Glutamatergic neuron (in vitro differentiated cells): ENCODE measurements around the gene BPHL. TPM values are rescaled to one million over a fixed set of nuclear protein-coding genes. Genes with fewer than 3 reads are reported as not detected.

Experiments used
- DNase-seq: peaks from one replicate; pipeline ENCODE4 v3.0.0; 2022
- H3K27ac Mint-ChIP-seq: one replicate; pipeline ENCODE4 v1.8.0; 2020; ENCODE audit warnings: mild to moderate bottlenecking, mixed read lengths, inconsistent platforms; ENCODE audit not compliant: unreplicated experiment
- H3K27me3 Mint-ChIP-seq: one replicate; pipeline ENCODE4 v1.8.0; 2020; ENCODE audit warnings: mild to moderate bottlenecking, moderate library complexity, mixed read lengths, inconsistent platforms; ENCODE audit not compliant: unreplicated experiment
- H3K36me3 Mint-ChIP-seq: one replicate; pipeline ENCODE4 v1.8.0; 2020; ENCODE audit warnings: mild to moderate bottlenecking, mixed read lengths, inconsistent platforms; ENCODE audit not compliant: unreplicated experiment
- H3K4me1 Mint-ChIP-seq: one replicate; pipeline ENCODE4 v1.8.0; 2020; ENCODE audit warnings: mild to moderate bottlenecking, low read depth, mixed read lengths, inconsistent platforms; ENCODE audit not compliant: unreplicated experiment
- H3K4me3 Mint-ChIP-seq: one replicate; pipeline ENCODE4 v1.8.0; 2020; ENCODE audit warnings: mild to moderate bottlenecking, mixed read lengths, inconsistent platforms; ENCODE audit not compliant: unreplicated experiment
- H3K9me3 Mint-ChIP-seq: one replicate; pipeline ENCODE4 v1.8.0; 2020; ENCODE audit warnings: mild to moderate bottlenecking, moderate library complexity, mixed read lengths, inconsistent platforms; ENCODE audit not compliant: unreplicated experiment
- total RNA-seq: library from RNA; stranded (reverse); fragmentation: NEBNext Ultra II Directional; extraction: Animal tissue kit (Norgen Biotek cat#: 25700); gene quantifications from one replicate; pipeline ENCODE4 v1.2.1, GENCODE V29; 2021; ENCODE audit not compliant: unreplicated experiment
- TF ChIP-seq, protein P1 (sequence below): fragments of 200-600 bp; sonication (generic); IDR thresholded peaks from one replicate; pipeline ENCODE4 v1.5.0; 2021; ENCODE audit not compliant: partially characterized antibody, unreplicated experiment

The BPHL gene
- total RNA-seq, 1 donor from 2014 or later = 72.1 TPM

DNA sequence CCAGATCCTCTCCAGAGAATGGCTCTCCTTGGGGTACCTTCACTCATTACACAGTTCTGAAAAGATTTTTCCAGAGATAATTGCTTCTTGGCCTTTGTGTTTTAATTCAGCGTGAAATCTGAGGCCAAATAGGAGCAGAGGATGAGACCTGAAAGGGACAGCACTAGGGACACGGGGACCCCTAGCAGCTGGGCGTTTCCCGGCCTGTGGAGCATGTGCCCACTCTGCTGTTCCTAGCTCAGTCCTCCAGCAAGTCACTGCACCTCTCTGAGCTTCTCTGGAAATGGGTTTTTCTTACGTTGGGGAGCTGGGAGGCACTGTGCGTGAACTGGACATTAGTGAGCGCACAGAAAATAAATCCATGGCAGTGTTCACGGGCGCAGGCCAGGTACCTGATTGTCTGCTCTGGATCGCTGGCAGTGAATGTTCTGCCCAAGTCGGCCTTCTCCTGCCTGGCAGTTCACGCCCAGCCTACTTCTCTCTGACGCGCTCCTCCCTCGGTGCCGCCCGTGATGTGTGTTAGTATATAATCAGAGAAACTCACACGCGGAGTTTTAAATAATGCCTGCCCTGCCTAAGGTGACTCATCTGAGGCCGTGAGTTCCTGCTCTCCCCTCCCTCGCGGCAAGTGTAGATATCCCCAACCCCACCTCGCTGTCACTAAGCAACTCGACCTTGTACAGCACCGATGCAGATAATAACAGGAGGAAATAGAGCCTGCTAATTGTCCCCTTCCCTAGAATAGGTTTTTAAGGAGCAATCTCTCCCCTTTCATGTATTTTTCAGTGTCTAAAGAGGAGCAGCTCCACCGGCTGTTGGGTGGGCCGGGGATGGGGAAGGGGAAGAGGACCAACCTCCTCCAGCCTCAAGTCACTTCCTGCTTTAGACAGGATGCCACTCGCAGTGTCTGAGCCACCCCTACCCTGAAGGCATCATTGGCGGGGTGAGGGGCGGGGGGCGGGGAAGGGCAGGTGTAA is 41.6 kb downstream of the BPHL start:
- TF ChIP-seq, protein P1, sequence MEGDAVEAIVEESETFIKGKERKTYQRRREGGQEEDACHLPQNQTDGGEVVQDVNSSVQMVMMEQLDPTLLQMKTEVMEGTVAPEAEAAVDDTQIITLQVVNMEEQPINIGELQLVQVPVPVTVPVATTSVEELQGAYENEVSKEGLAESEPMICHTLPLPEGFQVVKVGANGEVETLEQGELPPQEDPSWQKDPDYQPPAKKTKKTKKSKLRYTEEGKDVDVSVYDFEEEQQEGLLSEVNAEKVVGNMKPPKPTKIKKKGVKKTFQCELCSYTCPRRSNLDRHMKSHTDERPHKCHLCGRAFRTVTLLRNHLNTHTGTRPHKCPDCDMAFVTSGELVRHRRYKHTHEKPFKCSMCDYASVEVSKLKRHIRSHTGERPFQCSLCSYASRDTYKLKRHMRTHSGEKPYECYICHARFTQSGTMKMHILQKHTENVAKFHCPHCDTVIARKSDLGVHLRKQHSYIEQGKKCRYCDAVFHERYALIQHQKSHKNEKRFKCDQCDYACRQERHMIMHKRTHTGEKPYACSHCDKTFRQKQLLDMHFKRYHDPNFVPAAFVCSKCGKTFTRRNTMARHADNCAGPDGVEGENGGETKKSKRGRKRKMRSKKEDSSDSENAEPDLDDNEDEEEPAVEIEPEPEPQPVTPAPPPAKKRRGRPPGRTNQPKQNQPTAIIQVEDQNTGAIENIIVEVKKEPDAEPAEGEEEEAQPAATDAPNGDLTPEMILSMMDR = no peak
- H3K9me3 Mint-ChIP-seq = peaks cover 21% of the 10 kb centered on the region
- peaks cover 11% of the 10 kb centered on the region for H3K27me3 Mint-ChIP-seq
- peaks cover 22% of the 10 kb centered on the region for H3K4me1 Mint-ChIP-seq
- DNase-seq = no peak
- peak overlapping the region; percentile 53 for H3K4me3 Mint-ChIP-seq
- peaks cover 6% of the 10 kb centered on the region for H3K36me3 Mint-ChIP-seq
- peak overlapping the region; percentile 48 for H3K27ac Mint-ChIP-seq

DNA sequence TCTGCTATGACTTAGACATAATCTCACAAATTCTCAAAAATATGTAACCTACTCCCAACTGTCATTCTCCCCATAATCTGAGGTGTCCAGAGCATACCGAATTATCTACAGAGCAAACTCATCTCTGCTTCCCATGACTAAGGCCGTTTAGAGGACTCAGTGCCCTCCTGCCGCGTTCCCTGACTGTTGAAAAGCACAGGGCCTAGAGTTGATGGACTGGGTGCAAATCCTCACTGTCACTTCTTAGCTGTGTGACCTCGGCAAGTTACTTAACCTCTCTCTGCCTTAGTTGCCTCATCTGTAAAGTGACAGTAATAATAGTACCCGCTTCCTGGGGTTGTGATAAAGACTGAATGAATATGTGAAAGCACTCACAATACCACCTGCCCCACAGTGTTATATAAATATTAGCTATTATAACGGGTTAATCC is 43.6 kb downstream of the BPHL start:
- H3K27me3 Mint-ChIP-seq = peaks cover 3% of the 10 kb centered on the region
- H3K4me1 Mint-ChIP-seq = peaks cover 39% of the 10 kb centered on the region
- DNase-seq = no peak
- TF ChIP-seq, protein P1 = no peak
- H3K9me3 Mint-ChIP-seq = peaks cover 10% of the 10 kb centered on the region
- peak overlapping the region; percentile 19 for H3K27ac Mint-ChIP-seq
- H3K4me3 Mint-ChIP-seq = peak overlapping the region; percentile 79
- no peaks in the 10 kb centered on the region for H3K36me3 Mint-ChIP-seq

DNA sequence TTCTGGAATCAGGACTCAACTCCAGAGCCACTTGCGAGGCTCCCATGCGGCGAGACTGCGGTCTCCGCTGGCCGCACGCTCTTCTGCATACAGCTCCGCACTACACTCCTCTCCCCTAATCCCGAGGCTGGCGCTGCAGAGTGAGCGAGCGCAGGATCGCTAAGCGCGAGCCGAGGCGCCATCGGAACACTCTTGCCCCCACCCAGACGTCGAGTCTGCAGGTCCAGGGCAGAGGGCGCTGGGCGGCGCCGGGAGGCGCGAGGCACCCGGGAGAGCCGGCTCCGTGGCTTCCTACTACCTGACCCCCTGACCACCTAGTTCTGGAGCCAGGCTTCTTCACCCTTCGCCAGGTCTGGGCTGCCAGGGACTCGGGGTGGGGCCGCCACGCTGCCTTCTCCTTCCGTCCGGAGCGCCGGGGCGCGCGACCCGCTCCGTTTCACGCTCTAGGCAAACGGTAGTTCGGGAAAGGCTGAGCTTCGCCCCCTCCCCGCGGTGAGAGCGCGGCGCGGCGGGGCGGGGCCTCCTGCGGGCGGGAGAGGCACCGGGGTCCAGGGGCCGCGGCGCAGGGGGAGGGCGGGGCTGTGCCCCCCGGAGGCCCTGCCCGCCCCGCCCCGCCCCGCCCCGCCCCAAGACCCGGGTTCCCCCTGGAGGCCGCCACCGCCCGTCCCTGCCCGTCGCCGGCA is 44.2 kb downstream of the BPHL start:
- H3K36me3 Mint-ChIP-seq = no peaks in the 10 kb centered on the region
- H3K4me3 Mint-ChIP-seq = peak overlapping the region; percentile 95
- TF ChIP-seq, protein P1 = no peak
- DNase-seq = peak; percentile 83
- H3K27ac Mint-ChIP-seq = peak overlapping the region; percentile 95
- H3K4me1 Mint-ChIP-seq = peaks cover 44% of the 10 kb centered on the region
- peaks cover 4% of the 10 kb centered on the region for H3K27me3 Mint-ChIP-seq
- H3K9me3 Mint-ChIP-seq = peaks cover 11% of the 10 kb centered on the region

DNA sequence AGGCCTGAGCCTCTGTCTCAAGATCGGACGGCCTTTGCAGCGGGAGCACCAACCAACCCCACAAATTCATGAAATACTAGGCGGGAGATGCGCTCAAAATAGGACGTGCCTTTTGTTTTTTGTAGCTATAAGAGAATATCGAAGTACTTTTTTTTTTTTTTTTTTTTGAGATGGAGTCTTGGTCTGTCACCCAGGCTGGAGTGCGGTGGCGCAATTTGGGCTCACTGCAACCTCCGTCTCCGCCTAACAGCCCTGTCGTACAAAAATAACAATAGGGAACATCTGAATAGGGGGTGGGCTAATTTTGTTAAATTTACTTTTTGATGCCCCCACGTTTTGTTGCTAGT is 44.7 kb downstream of the BPHL start:
- Mint-ChIP-seq H3K4me3 (peak overlapping the region; percentile 95), H3K9me3 (peaks cover 11% of the 10 kb centered on the region), H3K27ac (peak overlapping the region; percentile 95), H3K27me3 (peaks cover 3% of the 10 kb centered on the region), H3K4me1 (peaks cover 44% of the 10 kb centered on the region), H3K36me3 (no peaks in the 10 kb centered on the region)
- TF ChIP-seq, protein P1 = no peak
- DNase-seq = no peak

DNA sequence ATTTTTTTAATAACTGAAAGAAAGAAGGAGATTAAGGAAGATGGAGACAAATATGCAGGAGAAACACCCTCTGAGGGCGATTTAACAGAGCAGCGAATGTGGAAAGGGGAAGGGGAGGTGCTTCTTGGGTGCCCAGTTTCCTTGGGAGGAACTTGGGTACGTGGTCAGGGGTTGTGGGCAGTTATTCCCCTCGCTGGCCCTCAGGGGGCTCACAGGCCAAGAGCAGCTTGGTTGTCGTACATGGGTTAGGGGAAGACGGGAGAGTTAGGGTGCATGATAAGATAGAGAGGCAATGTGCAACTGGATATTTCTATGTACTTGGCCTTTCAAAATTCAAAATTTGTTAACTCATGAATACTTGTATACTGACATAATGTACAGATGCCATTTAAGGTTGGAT is 45.9 kb downstream of the BPHL start:
- Mint-ChIP-seq H3K4me1 (peaks cover 43% of the 10 kb centered on the region), H3K36me3 (no peaks in the 10 kb centered on the region), H3K27me3 (peaks cover 2% of the 10 kb centered on the region), H3K9me3 (peaks cover 9% of the 10 kb centered on the region), H3K4me3 (no peak overlapping the region), H3K27ac (no peak overlapping the region)
- DNase-seq = no peak
- TF ChIP-seq, protein P1 = no peak
